Measurements from ENCODE around the gene PROM1. TPM values are rescaled to one million over a fixed set of nuclear protein-coding genes. Genes with fewer than 3 reads are reported as not detected.

The PROM1 gene
- total and polyA plus RNA-seq, 2 of the 8 experiments (the other 6 are each of a cell fraction or from before 2014, with no cell fraction given): 36.0 to 59.7 TPM

DNA sequence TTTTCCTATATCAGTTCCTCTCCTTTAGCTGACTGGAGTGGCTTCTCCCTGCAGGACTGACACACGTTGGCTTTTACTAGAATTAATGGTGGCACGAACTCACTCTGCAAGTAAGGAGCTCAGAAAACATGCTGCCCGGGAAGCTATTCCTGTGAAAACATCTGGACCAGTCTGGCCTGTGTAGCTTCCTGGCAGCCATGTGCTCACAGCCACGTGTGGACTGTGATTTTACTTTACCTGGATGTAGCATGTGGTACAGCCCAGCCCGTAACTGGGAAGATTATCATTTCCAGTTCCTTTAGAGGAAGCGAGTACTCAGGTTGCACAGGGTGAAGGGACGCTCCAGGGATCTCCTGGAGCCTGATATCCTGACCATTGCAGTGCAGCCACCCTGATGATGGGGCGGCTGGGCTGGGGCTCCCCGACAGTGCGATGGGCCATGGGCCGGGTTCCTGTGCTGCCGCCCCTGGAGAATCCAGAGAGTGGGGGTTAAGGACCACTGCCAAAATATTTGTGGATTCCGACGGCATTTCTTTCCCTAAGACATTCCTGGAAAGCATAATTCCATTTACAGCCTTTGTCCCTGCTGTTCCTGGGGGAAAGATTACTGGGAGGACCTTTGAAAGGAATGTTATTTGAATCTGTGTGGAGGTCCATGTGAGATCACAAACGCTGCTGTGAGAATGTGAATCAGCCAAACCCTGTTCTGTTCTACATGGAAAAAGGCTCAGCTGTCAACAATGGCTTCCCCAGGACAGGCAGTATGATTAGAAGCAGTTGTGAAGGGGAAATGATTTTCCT, 35.0 kb downstream of the PROM1 start:
- Histone ChIP-seq H2BK120ac (replicated peaks; ENCODE audit: low read depth, low read length) (no peak overlapping the region), H3K4me1 (replicated peaks in 1 of 4; ENCODE audit: control insufficient read depth in 3 of 4, insufficient read depth in 4 of 4, low read length in 3 of 4) (peaks cover 0 to 2% (median 1%) of the 10 kb centered on the region in 4 experiments; a peak in 4 of 7 replicates), H3K79me2 (ENCODE audit: control insufficient read depth in 1 of 2, insufficient read depth in 2 of 2, low read length in 2 of 2) (peaks cover 0 to 34% of the 10 kb centered on the region in 2 experiments; a peak in 2 of 4 replicates), H3K36me3 (ENCODE audit: control insufficient read depth in 2 of 4, insufficient read depth in 4 of 4, low read length in 3 of 4) (no peaks in the 10 kb centered on the region; a peak in 2 of 8 replicates), H3K4me2 (ENCODE audit: insufficient read depth in 1 of 2, low read depth in 2 of 2, low read length in 2 of 2) (no peak overlapping the region), H2AK5ac (ENCODE audit: low read depth, low read length) (no peak overlapping the region), H2AFZ (ENCODE audit: low read length) (no peak overlapping the region), H3K27ac (ENCODE audit: low read depth, low read length) (no peak overlapping the region; the same call in 1 of the 2 replicates), H4K8ac (ENCODE audit: extremely low read depth, insufficient read depth, low read length) (no peak overlapping the region), H3K56ac (replicated peaks; ENCODE audit: insufficient read length, low read depth, low read length) (no peak overlapping the region), H3K14ac (ENCODE audit: insufficient read length) (no peak overlapping the region), H3K23ac (ENCODE audit: insufficient read length) (no peak overlapping the region), H3K9ac (replicated peaks in 1 of 4; ENCODE audit: extremely low read depth in 1 of 4, low read depth in 3 of 4, low read length in 3 of 4) (no peak overlapping the region), H4K91ac (replicated peaks; ENCODE audit: insufficient read length, low read length) (no peak overlapping the region), H2BK12ac (ENCODE audit: low read depth, low read length) (no peak overlapping the region), H3K9me3 (ENCODE audit: insufficient read depth in 2 of 2, low read depth in 1 of 2, low read length in 1 of 2) (no peaks in the 10 kb centered on the region), H4K20me1 (replicated peaks in 1 of 2; ENCODE audit: control insufficient read depth in 1 of 2, insufficient read depth in 2 of 2, low read length in 2 of 2) (peaks cover 3 to 9% of the 10 kb centered on the region in 2 experiments), H3K4me3 (ENCODE audit: extremely low read depth in 1 of 4, insufficient read depth in 2 of 4, low read depth in 3 of 4, low read length in 4 of 4) (no peak overlapping the region), H3K27me3 (replicated peaks in 1 of 4; ENCODE audit: control insufficient read depth in 3 of 4, extremely low read depth in 1 of 4, insufficient read depth in 3 of 4, low read length in 3 of 4) (no peaks in the 10 kb centered on the region), H3K4ac (replicated peaks; ENCODE audit: insufficient read length, low read depth, low read length) (no peak overlapping the region), H2BK5ac (ENCODE audit: low read depth, low read length) (no peak overlapping the region), H4K5ac (ENCODE audit: insufficient read length, low read depth, low read length) (no peak overlapping the region), H2BK20ac (ENCODE audit: low read length) (no peak overlapping the region), H3K79me1 (ENCODE audit: low read depth, low read length) (peaks cover 3% of the 10 kb centered on the region; the same call in 1 of the 2 replicates), H2BK15ac (ENCODE audit: low read length) (no peak overlapping the region), H3K18ac (ENCODE audit: extremely low read depth, low read length) (no peak overlapping the region), H3K23me2 (ENCODE audit: low read depth, low read length) (no peaks in the 10 kb centered on the region)
- CTCF ChIA-PET (ENCODE audit: partially characterized antibody): interaction anchor here (0.7 to 2.2 kb wide), 4 partner anchors 46 to 1129 kb away, joined by 3 to 4 read pairs (median 3); no protein-coding TSS in a partner anchor
- FAIRE-seq (no peak), DNase-seq (ENCODE audit: low read depth in 1 of 2, low spot score in 2 of 2) (no peak)
- POLR2A ChIA-PET (ENCODE audit: partially characterized antibody): interaction anchor here (1.2 kb wide), 1 partner anchor 17 kb away, joined by 4 read pairs; no protein-coding TSS in a partner anchor
- no peak for TF ChIP-seq FOSL1 (IDR thresholded peaks at IDR 0.05; ENCODE audit: insufficient read depth, low read depth, low read length)
- TF ChIP-seq TEAD4 (IDR thresholded peaks at IDR 0.05; ENCODE audit: low read depth, low read length): peak; percentile 5; the same call in 1 of the 2 replicates
- 74% methylated on average over 15 of the region's 15 CpGs; no CpG with 5 or more reads in 1 of the 2 experiments for WGBS, 2 experiments (ENCODE audit: extremely low coverage in 1 of 2, insufficient coverage in 1 of 2, insufficient read length in 1 of 2, insufficient replicate concordance in 2 of 2, low coverage in 1 of 2, low lambda C conversion rate in 2 of 2, missing lambda C conversion rate in 1 of 2)

Data from H1 (cell line).